Fibroblast of skin of abdomen (primary cell): ENCODE measurements around the gene AKAP6.

Source experiments
- DNase-seq: peaks from one replicate; pipeline ENCODE4 v3.0.0-alpha.2; 2013

Gene AKAP6

GRCh38 chr14:32584079-32584478, 255.0 kb downstream of the AKAP6 start:
- DNase-seq: no peak

- no peak for DNase-seq
Observed at GRCh38 chr14:32587461-32587860, 258.4 kb downstream of the AKAP6 start.

GRCh38 chr14:32588448-32589320, 259.6 kb downstream of the AKAP6 start:
- DNase-seq: peak; percentile 57

- no peak for DNase-seq
Observed at GRCh38 chr14:32590157-32590556, 261.1 kb downstream of the AKAP6 start.

GRCh38 chr14:32593290-32593942, 264.3 kb downstream of the AKAP6 start:
- DNase-seq: peak; percentile 93

GRCh38 chr14:32594766-32595165, 265.7 kb downstream of the AKAP6 start:
- DNase-seq: peak; percentile 92

GRCh38 chr14:32595497-32595896, 266.4 kb downstream of the AKAP6 start:
- no peak for DNase-seq

- DNase-seq: no peak
Observed at GRCh38 chr14:32596390-32596789, 267.3 kb downstream of the AKAP6 start.

GRCh38 chr14:32597771-32598170, 268.7 kb downstream of the AKAP6 start:
- no peak for DNase-seq

- DNase-seq: no peak
Observed at GRCh38 chr14:32601069-32601468, 272.0 kb downstream of the AKAP6 start.

- peak; percentile 59 for DNase-seq
Observed at GRCh38 chr14:32601906-32602305, 272.8 kb downstream of the AKAP6 start.

GRCh38 chr14:32602699-32603098, 273.6 kb downstream of the AKAP6 start:
- no peak for DNase-seq

GRCh38 chr14:32603992-32604565, 275.0 kb downstream of the AKAP6 start:
- no peak for DNase-seq

- no peak for DNase-seq
Observed at GRCh38 chr14:32606301-32606700, 277.2 kb downstream of the AKAP6 start.

- peak; percentile 57 for DNase-seq
Observed at GRCh38 chr14:32607399-32607798, 278.3 kb downstream of the AKAP6 start.

GRCh38 chr14:32608857-32609256, 279.8 kb downstream of the AKAP6 start:
- peak; percentile 73 for DNase-seq

GRCh38 chr14:32609388-32609787, 280.3 kb downstream of the AKAP6 start:
- DNase-seq: no peak

- peak; percentile 93 for DNase-seq
Observed at GRCh38 chr14:32611752-32612151, 282.7 kb downstream of the AKAP6 start.

- DNase-seq: no peak
Observed at GRCh38 chr14:32618991-32619390, 289.9 kb downstream of the AKAP6 start.

- peak; percentile 65 for DNase-seq
Observed at GRCh38 chr14:32620303-32620702, 291.2 kb downstream of the AKAP6 start.

- DNase-seq: peak; percentile 59
Observed at GRCh38 chr14:32620724-32621123, 291.6 kb downstream of the AKAP6 start.

- DNase-seq: no peak
Observed at GRCh38 chr14:32621585-32621984, 292.5 kb downstream of the AKAP6 start.

- no peak for DNase-seq
Observed at GRCh38 chr14:32622742-32623141, 293.6 kb downstream of the AKAP6 start.
